ENCODE measurements around the gene FBXO11.

DNA sequence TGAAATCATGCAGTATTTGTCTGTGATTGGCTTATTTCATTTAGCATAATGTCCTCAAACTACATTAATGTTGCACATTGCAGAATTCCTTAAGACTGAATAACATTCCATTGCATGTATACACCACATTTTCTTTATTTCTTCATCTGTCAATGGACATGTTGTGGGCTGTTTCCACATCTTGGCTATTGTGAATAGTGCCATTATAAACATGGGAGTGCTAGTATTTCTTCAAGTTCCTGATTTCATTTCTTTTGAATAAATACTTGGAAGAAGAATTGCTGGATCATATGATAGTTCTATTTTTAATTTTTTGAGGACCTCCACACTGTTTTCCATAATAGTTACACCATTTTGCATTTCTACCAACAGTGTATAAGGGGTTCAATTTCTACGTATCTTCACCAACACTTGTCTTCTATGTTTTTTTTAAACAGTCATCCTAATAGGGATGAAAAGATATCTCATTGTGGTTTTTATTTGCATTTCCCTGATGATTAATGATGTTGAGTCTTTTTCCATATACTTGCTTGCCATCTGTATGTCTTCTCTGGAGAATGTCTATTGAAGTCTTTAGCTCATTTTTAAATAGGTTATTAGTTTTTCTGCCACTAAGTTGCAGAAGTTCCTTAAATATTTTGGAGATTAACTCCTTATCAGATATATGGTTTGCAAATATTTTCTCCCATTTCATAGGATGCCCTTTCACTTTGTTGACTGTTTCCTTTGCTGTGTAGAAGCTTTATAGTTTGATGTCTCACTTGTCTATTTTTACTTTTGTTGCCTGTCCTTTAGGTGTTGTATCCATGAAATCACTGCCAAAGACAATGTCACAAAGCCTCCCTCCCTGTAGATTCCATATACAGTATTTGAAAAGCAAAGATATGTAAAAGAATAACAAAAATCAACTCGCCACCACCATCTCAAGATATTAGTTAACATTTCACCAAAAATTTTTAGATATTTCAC, 14.6 kb downstream of the FBXO11 start:
- no peak for TF ChIP-seq CTCF (conservative IDR thresholded peaks at IDR 0.05 in 1 of 2, IDR thresholded peaks at IDR 0.05 in 1 of 2; ENCODE audit: low read depth in 1 of 2, low read length in 2 of 2)
- TF ChIP-seq EZH2 (IDR thresholded peaks at IDR 0.05; ENCODE audit: low read length, missing control alignments): no peak

Measured in fibroblast of lung (primary cell).